Melanocyte of skin (primary cell): ENCODE measurements around the gene GLB1L3. TPM values are rescaled to one million over a fixed set of nuclear protein-coding genes. Genes with fewer than 3 reads are reported as not detected.

ENCODE experiments used
- total RNA-seq, 2 donors: library from RNA; depleted of rRNA; stranded (reverse); fragments of >200 nt; gene quantifications; 2 replicates each; pipeline ENCODE4 v1.2.3, GENCODE V29; 2012

Gene GLB1L3
- under 1 TPM in 1 of 2 donors, not detected in 1; under 0.01 TPM for total RNA-seq

GRCh38 chr11:134275534-134276395 lies at the start of gene GLB1L3:
Gene GLB1L3 (plus strand): TSS chr11:134276379. CDS start chr11:134276741, 362 bp downstream.

GRCh38 chr11:134253188-134253993 lies 22.8 kb upstream of the GLB1L3 start, which contains the start of the genes ACAD8 and THYN1:
Gene ACAD8 (plus strand): TSS chr11:134253568. CDS start chr11:134253601, 33 bp downstream.
Gene THYN1 (minus strand): TSS chr11:134253352. CDS start chr11:134252882, 470 bp downstream.

GRCh38 chr11:134331354-134332188 lies 55.4 kb downstream of the GLB1L3 start, which contains the start of gene GLB1L2:
Gene GLB1L2 (plus strand): TSS chr11:134331988. CDS start chr11:134332062, 74 bp downstream.

Other genes with a start within 250 kb of the GLB1L3 start
- gene JAM3, start 207.3 kb upstream of the GLB1L3 start, total RNA-seq = 10 to 100 TPM; 55.7 to 77.6 TPM
- 10 to 100 TPM; 14.8 to 33.6 TPM for gene NCAPD3, start 52.4 kb upstream of the GLB1L3 start, total RNA-seq
- 10 to 100 TPM; 33.6 to 37.9 TPM for gene VPS26B, start 51.7 kb upstream of the GLB1L3 start, total RNA-seq
- 10 to 100 TPM; 36.1 to 44.3 TPM for gene THYN1, start 23.0 kb upstream of the GLB1L3 start, total RNA-seq
- 10 to 100 TPM; 15.7 to 16.5 TPM for gene ACAD8, start 22.8 kb upstream of the GLB1L3 start, total RNA-seq
- gene GLB1L2, start 55.6 kb downstream of the GLB1L3 start, total RNA-seq = 1 to 10 TPM; 3.8 to 5.0 TPM
- under 1 TPM; 0.67 to 0.69 TPM for gene B3GAT1, start 135.9 kb downstream of the GLB1L3 start, total RNA-seq